ENCODE results near the gene ZNF17.

The ZNF17 gene

DNA sequence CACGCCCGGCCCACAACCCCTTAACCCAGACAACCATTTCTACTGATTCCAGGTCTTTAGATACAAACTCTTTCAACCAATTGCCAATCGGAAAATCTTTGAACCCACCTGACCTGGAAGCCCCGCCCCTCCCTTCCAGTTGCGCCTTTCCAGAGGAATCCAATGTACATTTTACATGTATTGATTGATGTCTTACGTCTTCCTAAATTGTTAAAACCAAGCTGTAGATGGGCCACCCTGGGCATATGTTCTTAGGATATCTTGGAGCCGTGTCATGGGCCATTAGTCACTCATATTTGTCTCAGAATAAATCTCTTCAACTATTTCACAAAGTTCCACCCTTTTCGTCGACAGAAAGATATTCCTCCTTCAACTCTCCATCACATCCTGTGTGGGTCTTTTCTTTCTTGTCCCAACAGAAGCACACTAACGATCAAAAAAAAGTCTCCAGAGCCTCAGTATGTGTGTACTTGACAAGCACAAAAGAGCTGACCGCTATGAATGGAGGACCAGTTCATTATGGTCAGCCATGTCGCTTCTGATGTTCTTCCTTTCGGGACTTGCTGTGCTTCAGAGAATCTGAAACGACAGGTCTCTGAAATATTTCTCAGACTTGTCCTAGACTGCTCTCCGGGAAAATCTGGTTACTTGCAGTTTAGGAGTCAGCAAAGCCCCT is 23.6 kb downstream of the ZNF17 start:
- no peak for DNase-seq

- DNase-seq = peak; percentile 96 to 97
Observed at GRCh38 chr19:57435062-57435978, 24.4 kb downstream of the ZNF17 start, which contains the start of gene ZNF749. ZNF749 (plus strand) TSS chr19:57435325; CDS start chr19:57435579, 254 bp downstream.

DNA sequence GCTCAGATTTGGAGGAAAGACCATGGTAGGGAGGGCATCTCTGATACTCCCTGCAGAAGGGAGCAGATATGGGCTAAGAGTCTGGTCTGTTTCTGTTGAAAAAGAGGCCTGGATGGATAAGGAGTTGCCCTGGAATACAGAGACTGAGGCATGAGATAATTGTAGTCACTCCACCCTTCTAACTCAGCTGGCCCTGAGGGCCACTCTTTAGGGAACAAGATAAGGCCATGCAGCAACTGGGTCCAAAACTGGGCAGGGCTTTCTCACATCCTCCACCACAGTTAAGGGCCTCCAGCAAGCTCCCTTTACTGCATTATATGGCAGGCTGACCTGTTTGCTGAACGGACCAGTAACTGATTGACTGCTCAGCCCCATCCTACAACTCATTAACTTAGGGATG is 25.5 kb downstream of the ZNF17 start:
- DNase-seq = no peak

DNA sequence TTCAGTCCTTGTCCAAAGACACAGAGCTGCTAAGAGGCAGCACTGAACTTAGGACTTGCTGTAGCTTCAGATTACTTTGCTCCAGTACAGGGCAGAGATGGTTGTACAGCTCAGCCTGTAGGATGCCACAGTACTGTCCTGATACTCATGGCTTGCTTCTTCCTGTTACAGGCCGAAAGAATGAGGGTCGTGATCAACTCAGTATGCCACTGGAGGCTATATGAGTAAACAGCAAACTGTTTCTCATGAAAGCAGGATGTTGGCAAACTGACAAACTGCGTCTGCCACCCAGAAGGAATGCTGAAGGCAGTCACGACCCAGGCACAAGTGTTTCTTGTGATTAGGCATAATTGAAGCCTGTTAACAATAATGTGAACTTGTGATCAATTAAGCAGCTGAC is 27.0 kb downstream of the ZNF17 start:
- no peak for DNase-seq

DNA sequence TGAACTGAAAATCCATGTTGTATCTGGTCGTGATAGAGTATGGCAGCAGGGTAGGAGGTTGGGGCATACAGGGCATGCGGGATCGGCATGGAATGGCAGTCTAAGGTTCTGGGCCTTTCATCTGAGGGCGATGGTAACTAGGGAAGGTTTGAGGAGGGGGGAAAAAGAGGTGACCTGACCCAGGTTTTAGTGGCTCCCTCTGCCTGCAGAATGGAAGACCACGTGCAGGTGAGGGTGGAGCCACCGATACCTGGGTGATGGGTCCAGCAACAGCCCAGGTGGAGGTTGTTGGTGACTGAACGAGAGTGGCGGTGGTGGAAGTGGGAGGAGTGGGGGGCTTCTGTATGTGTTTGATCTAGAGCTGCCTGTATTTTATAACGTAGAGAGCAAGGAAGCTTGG is 28.0 kb downstream of the ZNF17 start:
- DNase-seq = no peak

DNA sequence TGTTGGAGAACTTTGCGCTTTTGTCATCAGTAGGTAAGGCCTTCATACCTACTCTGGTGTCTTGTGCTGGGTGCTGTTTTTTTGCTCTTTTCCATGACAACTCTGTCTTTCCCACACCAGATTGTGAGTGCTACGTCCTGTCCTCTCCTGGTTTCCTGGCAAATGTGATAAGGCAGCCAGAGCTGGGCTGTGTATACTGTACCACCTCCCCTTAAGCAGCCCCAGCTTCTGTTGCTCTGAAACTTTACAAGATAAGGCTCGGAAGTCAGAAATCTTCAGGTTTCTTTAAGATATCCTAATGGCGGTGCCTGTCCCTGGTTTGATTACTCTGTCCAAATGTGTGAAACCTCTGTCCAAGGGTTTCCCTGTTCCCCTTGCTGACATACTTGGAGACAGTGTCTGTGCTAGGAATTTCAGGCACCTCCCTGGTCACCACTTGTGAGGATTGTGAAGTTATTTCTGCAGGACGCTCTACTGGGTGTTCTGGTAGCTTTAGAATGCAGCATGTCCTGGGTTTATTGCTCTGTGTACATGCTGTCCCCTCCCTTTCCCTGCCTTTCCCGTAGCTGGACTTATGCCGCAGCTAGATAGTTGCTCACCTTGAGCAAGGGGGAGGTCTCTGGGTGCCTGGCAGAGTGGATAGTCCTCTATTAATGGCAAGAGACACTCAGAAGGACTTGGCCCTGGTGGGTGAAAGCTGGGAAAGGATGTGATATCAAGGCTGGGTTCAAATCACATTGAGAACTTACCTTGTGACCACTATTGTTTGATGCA is 31.2 kb downstream of the ZNF17 start:
- no peak for DNase-seq

DNA sequence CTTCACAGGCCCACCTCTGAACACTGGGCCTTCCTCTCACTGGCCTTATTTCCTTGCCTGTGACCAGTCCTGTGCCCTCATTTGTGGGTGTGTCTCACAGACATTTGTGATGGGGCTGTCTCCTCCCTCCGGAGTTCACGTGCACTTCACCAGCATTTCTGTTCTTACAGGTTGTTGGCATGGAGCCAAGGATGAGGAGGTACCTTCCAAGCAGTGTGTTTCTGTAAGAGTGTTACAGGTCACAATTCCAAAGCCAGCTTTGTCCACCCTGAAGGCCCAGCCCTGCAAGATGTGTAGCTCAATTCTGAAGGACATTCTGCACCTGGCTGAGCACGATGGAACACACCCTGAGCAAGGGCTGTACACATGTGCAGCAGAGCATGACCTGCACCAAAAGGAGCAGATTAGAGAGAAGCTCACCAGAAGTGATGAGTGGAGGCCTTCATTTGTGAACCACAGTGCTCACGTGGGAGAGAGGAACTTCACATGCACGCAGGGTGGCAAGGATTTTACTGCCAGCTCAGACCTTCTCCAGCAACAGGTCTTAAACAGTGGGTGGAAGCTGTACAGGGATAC is 32.2 kb downstream of the ZNF17 start:
- no peak for DNase-seq

DNA sequence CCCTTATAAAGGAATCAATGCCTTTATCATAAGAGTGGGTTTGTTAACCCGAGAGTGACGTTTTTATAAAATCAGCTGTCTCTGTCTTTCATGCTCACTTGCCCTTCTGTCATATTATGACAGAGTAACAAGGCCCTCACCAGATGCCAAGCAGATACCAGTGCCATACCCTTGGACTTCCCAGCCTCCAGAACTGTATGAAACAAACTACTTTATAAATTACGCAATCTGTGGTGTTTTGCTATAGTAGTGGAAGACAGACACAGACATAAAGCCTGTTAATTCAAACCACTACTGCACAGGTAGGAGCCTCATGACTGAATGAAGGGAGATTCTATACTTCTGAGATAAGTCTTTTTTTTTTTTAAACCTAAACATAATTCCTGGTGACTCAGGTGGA is 41.3 kb downstream of the ZNF17 start:
- DNase-seq = no peak

- no peak for DNase-seq
Observed at GRCh38 chr19:57465680-57466381, 54.9 kb downstream of the ZNF17 start.

DNA sequence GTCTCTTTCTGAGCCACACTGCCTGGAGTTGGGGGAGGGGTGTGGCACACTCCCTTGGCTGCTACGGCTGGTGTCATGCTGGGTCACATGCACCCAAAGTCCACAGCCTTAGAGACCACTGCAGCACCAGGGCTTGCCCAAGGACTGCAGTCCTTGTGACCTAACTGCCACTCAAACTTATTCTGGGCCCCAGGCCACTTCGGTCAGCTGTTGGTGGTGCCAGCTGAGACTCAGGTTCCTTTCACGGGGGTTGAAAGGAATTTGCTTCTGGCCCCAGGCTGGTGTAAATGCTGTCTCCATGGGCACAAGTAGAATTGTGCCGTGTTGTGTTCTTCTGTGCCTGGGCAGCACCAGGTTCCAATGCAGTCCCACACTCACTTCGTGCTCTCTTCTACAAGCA is 55.5 kb downstream of the ZNF17 start:
- DNase-seq = no peak
